Measurements from ENCODE around the gene GRIN3B.

- TF ChIP-seq CREB1 (IDR thresholded peaks at IDR 0.05; ENCODE audit: low read depth) (no peak), TAF1 (IDR thresholded peaks at IDR 0.05; ENCODE audit: low read depth) (no peak), RAD21 (IDR thresholded peaks at IDR 0.05; ENCODE audit: low read depth) (no peak), MAX (IDR thresholded peaks at IDR 0.05) (no peak), REST (IDR thresholded peaks at IDR 0.05; ENCODE audit: low read depth) (no peak), YY1 (IDR thresholded peaks at IDR 0.05; ENCODE audit: low read depth) (no peak), CEBPB (IDR thresholded peaks at IDR 0.05) (no peak), TEAD4 (IDR thresholded peaks at IDR 0.05) (no peak), EP300 (IDR thresholded peaks at IDR 0.05; ENCODE audit: borderline replicate concordance) (no peak), EGR1 (IDR thresholded peaks at IDR 0.05) (no peak), USF1 (IDR thresholded peaks at IDR 0.05) (no peak), TCF12 (IDR thresholded peaks at IDR 0.05; ENCODE audit: low read depth) (no peak), FOXM1 (IDR thresholded peaks at IDR 0.05; ENCODE audit: borderline replicate concordance, low read depth) (no peak), ZBTB7A (IDR thresholded peaks at IDR 0.05; ENCODE audit: low read depth) (no peak)
Measured at GRCh38 chr19:1018393-1018792, 18.2 kb downstream of the GRIN3B start.
